ENCODE data around the gene STRIT1. TPM values are rescaled to one million over a fixed set of nuclear protein-coding genes. Genes with fewer than 3 reads are reported as not detected.

Gene STRIT1
- total RNA-seq, 1 experiment from 2014 or later: not detected

GRCh38 chr3:155313916-155314315 lies 20.4 kb upstream of the STRIT1 start:
- CTCF ChIA-PET: no interaction called here

GRCh38 chr3:155313300-155313699 lies 19.8 kb upstream of the STRIT1 start:
- no peak for DNase-seq (ENCODE audit: low spot score)
- ChIA-PET POLR2A (ENCODE audit: low non-redundant PET) (no interaction called here), CTCF (no interaction called here)
- H3K36me3 ChIP-seq (ENCODE audit: insufficient read depth, low read length, poor library complexity, severe bottlenecking): no peaks in the 10 kb centered on the region
- H3K9me3 ChIP-seq (ENCODE audit: low read depth, low read length, poor library complexity, severe bottlenecking): no peaks in the 10 kb centered on the region
- H3K4me1 ChIP-seq (ENCODE audit: insufficient read depth, low read length, poor library complexity, severe bottlenecking): no peaks in the 10 kb centered on the region
- TF ChIP-seq EZH2 (IDR thresholded peaks at IDR 0.05; ENCODE audit: borderline replicate concordance, low read depth, low read length, poor library complexity, severe bottlenecking) (no peak), CTCF (conservative IDR thresholded peaks at IDR 0.05; ENCODE audit: low read depth, low read length) (no peak)
- no TSS peak for BruUV-seq (replicated peaks)
- H3K4me3 ChIP-seq (ENCODE audit: low read depth, low read length, poor library complexity, severe bottlenecking): no peak overlapping the region
- H3K27ac ChIP-seq (ENCODE audit: low read depth, low read length, poor library complexity, severe bottlenecking): no peak overlapping the region
- H3K27me3 ChIP-seq (replicated peaks; ENCODE audit: insufficient read depth, low read depth, low read length, poor library complexity): no peaks in the 10 kb centered on the region
- intact Hi-C loops (cut with micrococcal nuclease; ENCODE audit: unreplicated experiment): no loop called here

More at GRCh38 chr3:155313916-155314315, 20.4 kb upstream of the STRIT1 start:
- Histone ChIP-seq H3K36me3 (ENCODE audit: insufficient read depth, low read length, poor library complexity, severe bottlenecking) (no peaks in the 10 kb centered on the region), H3K27me3 (replicated peaks; ENCODE audit: insufficient read depth, low read depth, low read length, poor library complexity) (no peaks in the 10 kb centered on the region), H3K4me1 (ENCODE audit: insufficient read depth, low read length, poor library complexity, severe bottlenecking) (no peaks in the 10 kb centered on the region), H3K4me3 (ENCODE audit: low read depth, low read length, poor library complexity, severe bottlenecking) (no peak overlapping the region), H3K9me3 (ENCODE audit: low read depth, low read length, poor library complexity, severe bottlenecking) (no peaks in the 10 kb centered on the region), H3K27ac (ENCODE audit: low read depth, low read length, poor library complexity, severe bottlenecking) (no peak overlapping the region)
- BruUV-seq (replicated peaks): no TSS peak
- no peak for TF ChIP-seq CTCF (conservative IDR thresholded peaks at IDR 0.05; ENCODE audit: low read depth, low read length)
- TF ChIP-seq EZH2 (IDR thresholded peaks at IDR 0.05; ENCODE audit: borderline replicate concordance, low read depth, low read length, poor library complexity, severe bottlenecking): no peak
- intact Hi-C loops (cut with micrococcal nuclease; ENCODE audit: unreplicated experiment): no loop called here
- no peak for DNase-seq (ENCODE audit: low spot score)
- POLR2A ChIA-PET (ENCODE audit: low non-redundant PET): no interaction called here

GRCh38 chr3:155312781-155313180 lies 19.3 kb upstream of the STRIT1 start:
- Histone ChIP-seq H3K27ac (ENCODE audit: low read depth, low read length, poor library complexity, severe bottlenecking) (no peak overlapping the region), H3K9me3 (ENCODE audit: low read depth, low read length, poor library complexity, severe bottlenecking) (no peaks in the 10 kb centered on the region), H3K27me3 (replicated peaks; ENCODE audit: insufficient read depth, low read depth, low read length, poor library complexity) (no peaks in the 10 kb centered on the region), H3K4me1 (ENCODE audit: insufficient read depth, low read length, poor library complexity, severe bottlenecking) (no peaks in the 10 kb centered on the region), H3K4me3 (ENCODE audit: low read depth, low read length, poor library complexity, severe bottlenecking) (no peak overlapping the region), H3K36me3 (ENCODE audit: insufficient read depth, low read length, poor library complexity, severe bottlenecking) (no peaks in the 10 kb centered on the region)
- BruUV-seq (replicated peaks): no TSS peak
- DNase-seq (ENCODE audit: low spot score): no peak
- no peak for TF ChIP-seq CTCF (conservative IDR thresholded peaks at IDR 0.05; ENCODE audit: low read depth, low read length)
- no peak for TF ChIP-seq EZH2 (IDR thresholded peaks at IDR 0.05; ENCODE audit: borderline replicate concordance, low read depth, low read length, poor library complexity, severe bottlenecking)
- intact Hi-C loops (cut with micrococcal nuclease; ENCODE audit: unreplicated experiment): no loop called here
- CTCF ChIA-PET: no interaction called here
- POLR2A ChIA-PET (ENCODE audit: low non-redundant PET): no interaction called here
